GM12878 (cell line): ENCODE measurements around the gene ZNF878. TPM values are rescaled to one million over a fixed set of nuclear protein-coding genes. Genes with fewer than 3 reads are reported as not detected.
"Not testable (repeated sequence)": the region's sequence is repeated elsewhere in the genome, so short reads cannot be mapped to it uniquely, and the experiment has no call there.

Experiments
- ATAC-seq: fragments of 200-7000 bp; cut with Tn5 transposase; 3 replicates; pipeline ENCODE4 v1.9.1; 2020; ENCODE audit warnings: mild to moderate bottlenecking, moderate library complexity
- BruUV-seq: library from RNA; stranded (reverse); fragments of 400-500 nt; replicated peaks from 2 replicates; lab custom pipeline; 2021; lab: Mats Ljungman, UMichigan
- CTCF ChIA-PET: fragments of 300-600 bp; sonication (Branson Sonifier 250); formaldehyde crosslinking; extraction: SDS; loops from one replicate; lab custom pipeline; 2021; ENCODE audit warnings: inconsistent platforms; lab: Yijun Ruan, JAX
- POLR2A ChIA-PET: fragments of 350-600 bp; formaldehyde crosslinking; extraction: SDS; loops from one replicate; lab custom pipeline; 2021; ENCODE audit warnings: inconsistent platforms; lab: Charles Lee
- RAD21 ChIA-PET: fragments of 300-600 bp; sonication (Branson Sonifier 250); formaldehyde crosslinking; loops from one replicate; lab custom pipeline; 2023; ENCODE audit warnings: antibody characterized with exemption; ENCODE audit not compliant: unreplicated experiment; lab: Charles Lee
- SMC1A ChIA-PET: fragments of 300-600 bp; sonication (Branson Sonifier 250); formaldehyde crosslinking; loops from one replicate; lab custom pipeline; 2023; ENCODE audit not compliant: unreplicated experiment, uncharacterized antibody; lab: Charles Lee
- DNase-seq: peaks from one replicate; pipeline ENCODE4 v3.0.0-alpha.2; 2011; ENCODE audit warnings: low read depth, low spot score
- FAIRE-seq: peaks from 3 replicates; lab custom pipeline; 2011; peaks lifted over from hg19 to GRCh38; lab: Jason Lieb, UNC
- H2AFZ ChIP-seq: 2 replicates; pipeline ENCODE4 v1.6.0; 2011; ENCODE audit warnings: low read depth, low read length, control low read depth; ENCODE audit not compliant: control insufficient read depth
- H3K27ac ChIP-seq: 2 replicates; pipeline ENCODE4 v1.5.1; 2011; ENCODE audit warnings: control low read depth; ENCODE audit not compliant: control insufficient read depth, insufficient read depth
- H3K27me3 ChIP-seq, 2 experiments: replicated peaks in 1 of 2; 2 replicates each; pipeline versions ENCODE4 v1.6.0 to v1.6.1; 2011; ENCODE audit warnings: low read length in 1 of 2; ENCODE audit not compliant: control insufficient read depth in 2 of 2, insufficient read depth in 2 of 2
- H3K36me3 ChIP-seq, 2 experiments: 2 replicates each; pipeline ENCODE4 v1.5.1; 2011; ENCODE audit warnings: low read length in 1 of 2; ENCODE audit not compliant: control insufficient read depth in 2 of 2, insufficient read depth in 2 of 2
- H3K4me1 ChIP-seq: 2 replicates; pipeline ENCODE4 v1.6.1; 2011; ENCODE audit warnings: mild to moderate bottlenecking, low read length, moderate library complexity, mixed read lengths; ENCODE audit not compliant: control insufficient read depth, insufficient read depth
- H3K4me2 ChIP-seq: 2 replicates; pipeline ENCODE4 v1.6.0; 2011; ENCODE audit warnings: control low read depth; ENCODE audit not compliant: control insufficient read depth, insufficient read depth
- H3K4me3 ChIP-seq: fragments of 200-600 bp; sonication (generic); 2 replicates; pipeline ENCODE4 v1.5.1; 2016
- H3K79me2 ChIP-seq: 2 replicates; pipeline ENCODE4 v1.6.0; 2011; ENCODE audit warnings: low read length; ENCODE audit not compliant: control insufficient read depth, insufficient read depth
- H3K9ac ChIP-seq: 2 replicates; pipeline ENCODE4 v1.8.0; 2011; ENCODE audit warnings: low read length, control low read depth, mixed read lengths; ENCODE audit not compliant: control insufficient read depth, insufficient read depth
- H3K9me3 ChIP-seq: replicated peaks from 3 replicates; pipeline ENCODE4 v1.5.1; 2011; ENCODE audit warnings: mild to moderate bottlenecking, low read length; ENCODE audit not compliant: control insufficient read depth, insufficient read depth
- H4K20me1 ChIP-seq: 2 replicates; pipeline ENCODE4 v1.6.0; 2011; ENCODE audit not compliant: control insufficient read depth, insufficient read depth
- POU2F2 ChIP-seq: IDR thresholded peaks from 3 replicates; pipeline ENCODE4 v1.6.1; 2011; ENCODE audit warnings: low read depth, mild to moderate bottlenecking, low read length, borderline replicate concordance
- RFX5 ChIP-seq: IDR thresholded peaks from 2 replicates; pipeline ENCODE4 v1.6.1; 2011; ENCODE audit warnings: low read depth, low read length, improper control_type of control experiment
- WGBS: methylation state at CpG from one replicate; pipeline ENCODE4 v1.1.6; 2016; ENCODE audit warnings: low lambda C conversion rate; ENCODE audit not compliant: insufficient replicate concordance, insufficient coverage; ENCODE audit errors: missing lambda C conversion rate; 5-methylcytosine and 5-hydroxymethylcytosine counted together
- in situ Hi-C: fragments of 300-500 bp; cut with MboI; formaldehyde crosslinking; loops from 9 replicates; pipeline ENCODE4 v1.14.3; 2018; ENCODE audit warnings: mixed read lengths
- intact Hi-C: fragments of 100-400 bp; cut with micrococcal nuclease; formaldehyde crosslinking; loops from one replicate; pipeline ENCODE4 v1.14.2; 2022; ENCODE audit not compliant: unreplicated experiment
- polyA plus RNA-seq, 11 experiments: library from polyadenylated mRNA; depleted of rRNA in 4 of 11; unstranded in 6 of 11; stranded (reverse) in 5 of 11; fragments of >200 nt; fragmentation: Nextera tagmentation in 4 of 11; fragmentation: Illumina TruSeq in 1 of 11; extraction: Ambion mirVana in 4 of 11; extraction: Trizol in 1 of 11; gene quantifications; 1 replicate in 1 of 11; 2 replicates in 10 of 11; pipeline versions ENCODE4 v1.2.1 to v1.2.3, GENCODE V29; 2011 to 2016; ENCODE audit warnings: inconsistent platforms in 2 of 11, missing spikeins in 2 of 11, low read depth in 1 of 11
- total RNA-seq, 4 experiments: library from RNA; depleted of rRNA in 3 of 4; stranded (reverse); fragments of >200 nt in 3 of 4; fragmentation: Illumina TruSeq in 1 of 4; extraction: Trizol in 1 of 4; gene quantifications; 2 replicates each; pipeline versions ENCODE4 v1.2.1 to v1.2.3, GENCODE V29; 2013 to 2021

ZNF878 gene
- total and polyA plus RNA-seq, 10 of the 15 experiments (the other 5 are each of a cell fraction or from before 2014, with no cell fraction given) = 0.24 to 1.3 (median 0.71) TPM

DNA sequence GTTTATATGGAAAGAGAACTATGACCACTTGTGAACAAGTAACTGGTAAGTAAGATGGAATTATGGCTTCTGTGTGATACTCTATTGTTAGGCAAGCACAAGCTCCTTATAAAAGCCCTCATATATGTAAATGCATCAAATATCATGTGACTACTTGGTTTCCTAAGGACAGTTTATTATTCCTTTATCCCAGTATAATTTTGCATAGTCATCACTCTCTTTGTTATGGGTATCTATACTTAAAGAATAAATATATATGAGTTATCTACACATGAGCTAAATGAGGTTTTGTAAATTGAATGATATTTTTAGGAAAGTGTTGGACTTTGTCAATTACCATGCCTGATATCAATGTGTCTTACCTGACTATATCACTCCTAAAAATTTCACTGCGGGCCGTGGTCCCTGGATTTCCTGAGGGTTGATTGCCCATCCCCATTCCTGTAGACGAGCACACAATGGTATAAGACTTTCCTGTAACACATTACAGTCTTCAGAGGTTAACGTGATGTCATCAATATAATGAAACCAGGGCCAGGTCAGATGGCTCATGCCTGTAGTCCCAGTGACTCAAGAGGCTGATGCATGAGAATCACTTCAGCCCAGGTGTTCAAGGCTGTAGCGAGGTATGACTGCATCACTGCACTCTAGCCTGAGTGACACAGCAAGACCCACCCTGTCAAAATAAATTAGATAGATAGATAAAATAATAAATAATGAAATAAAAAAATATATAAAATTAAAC is 32.5 kb upstream of the ZNF878 start:
- TF ChIP-seq POU2F2 = no peak
- TF ChIP-seq RFX5 = no peak
- RAD21 ChIA-PET = interaction anchor here (0.5 kb wide), 1 partner anchor 286 kb away, joined by 3 read pairs; no protein-coding TSS in a partner anchor
- BruUV-seq = no TSS peak
- Histone ChIP-seq H2AFZ (no peak overlapping the region), H4K20me1 (no peaks in the 10 kb centered on the region), H3K4me3 (no peak overlapping the region), H3K27me3 (no peaks in the 10 kb centered on the region), H3K9ac (no peak overlapping the region), H3K79me2 (no peaks in the 10 kb centered on the region), H3K4me2 (no peak overlapping the region), H3K36me3 (no peaks in the 10 kb centered on the region), H3K4me1 (no peaks in the 10 kb centered on the region), H3K9me3 (peaks cover 7% of the 10 kb centered on the region; the same call in 1 of the 3 replicates), H3K27ac (no peak overlapping the region)
- POLR2A ChIA-PET = interaction anchor here (1.1 kb wide), 1 partner anchor 319 kb away, joined by 3 read pairs; no protein-coding TSS in a partner anchor
- DNase-seq = no peak
- CTCF ChIA-PET = interaction anchor here (0.6 to 2.9 kb wide), 4 partner anchors 25 to 56 kb away, joined by 3 to 9 read pairs (median 4); partner anchors contain the start of gene ZNF20
- WGBS = 75% methylated on average over 5 of the region's 5 CpGs
- in situ Hi-C loops = no loop called here
- FAIRE-seq = no peak
- ATAC-seq = no peak
- SMC1A ChIA-PET = no interaction called here
- intact Hi-C loops = no loop called here

DNA sequence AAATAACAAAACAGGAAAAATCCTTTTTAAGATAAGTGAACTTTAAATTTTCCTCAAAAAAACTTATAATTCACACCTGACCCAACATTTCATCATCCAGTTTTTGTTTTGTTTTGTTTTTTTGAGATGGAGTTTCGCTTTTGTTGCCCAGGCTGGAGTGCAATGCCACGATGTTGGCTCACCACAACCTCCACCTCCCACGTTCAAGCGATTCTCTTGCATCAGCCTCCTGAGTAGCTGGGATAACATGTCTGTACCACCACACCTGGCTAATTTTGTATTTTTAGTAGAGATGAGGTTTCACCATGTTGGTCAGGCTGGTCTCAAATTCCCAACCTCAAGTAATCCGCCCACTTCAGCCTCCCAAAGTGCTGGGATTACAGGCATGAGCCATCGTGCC is 30.6 kb upstream of the ZNF878 start:
- BruUV-seq, POLR2A ChIA-PET, RAD21 ChIA-PET, H3K27me3 ChIP-seq, FAIRE-seq, H3K36me3 ChIP-seq, H4K20me1 ChIP-seq, DNase-seq, SMC1A ChIA-PET, H3K4me2 ChIP-seq, intact Hi-C loops, H2AFZ ChIP-seq, H3K4me1 ChIP-seq, H3K4me3 ChIP-seq, in situ Hi-C loops, H3K79me2 ChIP-seq, H3K9ac ChIP-seq, ATAC-seq, H3K27ac ChIP-seq: not testable (repeated sequence)
- 82% methylated on average over 6 of the region's 6 CpGs for WGBS
- peaks cover 12% of the 10 kb centered on the region; the same call in 2 of the 3 replicates for H3K9me3 ChIP-seq
- CTCF ChIA-PET = interaction anchor here (0.7 kb wide), 1 partner anchor 21 kb away, joined by 3 read pairs; no protein-coding TSS in a partner anchor
